ENCODE data around the gene RTL1. TPM values are rescaled to one million over a fixed set of nuclear protein-coding genes. Genes with fewer than 3 reads are reported as not detected.

RTL1 gene
- total and polyA plus RNA-seq, 2 of the 8 experiments (the other 6 are each of a cell fraction or from before 2014, with no cell fraction given): not detected

DNA sequence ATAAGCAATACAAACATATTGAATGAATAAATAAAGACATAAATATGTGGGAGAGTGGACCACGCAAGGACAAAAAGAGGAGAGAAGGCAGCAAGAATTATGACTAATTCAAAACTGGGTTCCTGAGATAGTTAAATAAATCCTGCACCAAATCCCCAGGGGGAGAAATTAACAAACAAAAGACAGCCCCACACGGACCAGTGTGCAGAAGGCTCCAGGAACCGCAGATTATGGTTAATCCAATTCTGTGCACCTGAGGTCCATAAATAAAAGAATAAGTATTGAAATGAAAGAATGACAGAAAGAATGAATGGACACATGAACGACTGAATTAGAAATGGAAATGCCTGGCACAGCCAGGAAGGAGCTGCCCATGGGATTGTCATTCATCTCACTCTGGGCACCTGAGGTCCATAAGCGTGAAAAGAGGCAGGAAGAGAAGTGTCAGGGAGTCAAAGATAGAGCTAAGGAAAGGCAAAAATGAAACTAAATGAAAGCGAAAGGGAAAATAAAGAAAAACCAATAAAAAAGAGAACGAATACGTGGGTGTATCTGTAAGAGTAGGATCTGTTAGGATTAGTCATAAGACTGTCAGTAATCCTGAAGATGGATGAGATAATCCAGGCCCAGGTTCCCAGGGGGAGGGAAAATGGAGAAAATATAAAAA lies 54.3 kb downstream of the RTL1 start (continued):
- TF ChIP-seq, protein P1, sequence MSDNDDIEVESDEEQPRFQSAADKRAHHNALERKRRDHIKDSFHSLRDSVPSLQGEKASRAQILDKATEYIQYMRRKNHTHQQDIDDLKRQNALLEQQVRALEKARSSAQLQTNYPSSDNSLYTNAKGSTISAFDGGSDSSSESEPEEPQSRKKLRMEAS (IDR thresholded peaks at IDR 0.05): no peak
- TF ChIP-seq EZH2 (IDR thresholded peaks at IDR 0.05; ENCODE audit: low read depth, low read length, severe bottlenecking): no peak
- no peak for TF ChIP-seq ZNF274 (IDR thresholded peaks at IDR 0.05; ENCODE audit: borderline replicate concordance, extremely low read depth, low read length)
- no peak for TF ChIP-seq POLR2A (IDR thresholded peaks at IDR 0.05; ENCODE audit: control extremely low read depth in 1 of 2, low read depth in 2 of 2, low read length in 2 of 2)
- no peak for TF ChIP-seq POU5F1 (IDR thresholded peaks at IDR 0.05; ENCODE audit: low read depth, low read length)
- TF ChIP-seq JUN (IDR thresholded peaks at IDR 0.05; ENCODE audit: low read depth, low read length): no peak
- no peak for TF ChIP-seq BRCA1 (IDR thresholded peaks at IDR 0.05; ENCODE audit: low read depth, low read length)

Measured in H1 (cell line).